ENCODE data around the gene FARP2.

The FARP2 gene

DNA sequence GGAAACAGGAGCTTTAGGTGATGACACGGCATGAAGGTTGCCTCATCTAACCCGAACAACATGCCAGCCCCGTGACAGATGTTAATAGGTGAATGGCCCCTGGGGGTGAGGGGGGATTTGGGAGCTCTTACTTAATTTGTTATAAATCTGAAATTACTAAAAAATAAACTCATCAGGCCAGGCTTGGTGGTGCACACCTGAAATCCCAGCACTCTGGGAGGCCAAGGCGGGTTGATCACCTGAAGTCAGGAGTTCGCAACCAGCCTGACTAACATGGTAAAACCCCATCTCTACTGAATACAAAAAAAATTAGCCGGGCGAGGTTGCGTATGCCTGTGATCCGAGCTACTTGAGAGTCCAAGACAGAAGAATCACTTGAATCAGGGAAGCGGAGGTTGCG, 146.2 kb downstream of the FARP2 start:
- no peaks in the 10 kb centered on the region for H3K9me3 ChIP-seq (ENCODE audit: insufficient read depth, low read depth, low read length)
- H3K4me1 ChIP-seq (ENCODE audit: insufficient read depth, low read length, poor library complexity, severe bottlenecking) = peaks cover 18% of the 10 kb centered on the region
- H3K9ac ChIP-seq (ENCODE audit: low read depth, low read length, poor library complexity, severe bottlenecking) = no peak overlapping the region
- no peak overlapping the region for H3K4me2 ChIP-seq (ENCODE audit: low read depth, low read length, poor library complexity, severe bottlenecking)
- no peaks in the 10 kb centered on the region for H3K27me3 ChIP-seq (ENCODE audit: insufficient read depth, low read length, poor library complexity, severe bottlenecking)
- TF ChIP-seq, protein P1, sequence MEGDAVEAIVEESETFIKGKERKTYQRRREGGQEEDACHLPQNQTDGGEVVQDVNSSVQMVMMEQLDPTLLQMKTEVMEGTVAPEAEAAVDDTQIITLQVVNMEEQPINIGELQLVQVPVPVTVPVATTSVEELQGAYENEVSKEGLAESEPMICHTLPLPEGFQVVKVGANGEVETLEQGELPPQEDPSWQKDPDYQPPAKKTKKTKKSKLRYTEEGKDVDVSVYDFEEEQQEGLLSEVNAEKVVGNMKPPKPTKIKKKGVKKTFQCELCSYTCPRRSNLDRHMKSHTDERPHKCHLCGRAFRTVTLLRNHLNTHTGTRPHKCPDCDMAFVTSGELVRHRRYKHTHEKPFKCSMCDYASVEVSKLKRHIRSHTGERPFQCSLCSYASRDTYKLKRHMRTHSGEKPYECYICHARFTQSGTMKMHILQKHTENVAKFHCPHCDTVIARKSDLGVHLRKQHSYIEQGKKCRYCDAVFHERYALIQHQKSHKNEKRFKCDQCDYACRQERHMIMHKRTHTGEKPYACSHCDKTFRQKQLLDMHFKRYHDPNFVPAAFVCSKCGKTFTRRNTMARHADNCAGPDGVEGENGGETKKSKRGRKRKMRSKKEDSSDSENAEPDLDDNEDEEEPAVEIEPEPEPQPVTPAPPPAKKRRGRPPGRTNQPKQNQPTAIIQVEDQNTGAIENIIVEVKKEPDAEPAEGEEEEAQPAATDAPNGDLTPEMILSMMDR (conservative IDR thresholded peaks at IDR 0.05; ENCODE audit: low read length) = no peak
- TF ChIP-seq EZH2phosphoT487 (IDR thresholded peaks at IDR 0.05; ENCODE audit: borderline replicate concordance) = no peak
- H3K9me2 ChIP-seq (replicated peaks; ENCODE audit: low read depth, low read length) = no peaks in the 10 kb centered on the region
- H2AFZ ChIP-seq (ENCODE audit: low read length) = no peak overlapping the region
- H3K79me2 ChIP-seq (ENCODE audit: insufficient read depth, low read length) = peaks cover 33% of the 10 kb centered on the region
- peaks cover 14% of the 10 kb centered on the region for H4K20me1 ChIP-seq (ENCODE audit: insufficient read depth, low read length, poor library complexity, severe bottlenecking)
- no peak overlapping the region for H3K4me3 ChIP-seq (ENCODE audit: low read length, poor library complexity, severe bottlenecking)
- no peaks in the 10 kb centered on the region for H3F3A ChIP-seq (ENCODE audit: low read depth)
- peaks cover 12% of the 10 kb centered on the region; the same call in 1 of the 2 replicates for H3K36me3 ChIP-seq (ENCODE audit: insufficient read depth, low read length)

DNA sequence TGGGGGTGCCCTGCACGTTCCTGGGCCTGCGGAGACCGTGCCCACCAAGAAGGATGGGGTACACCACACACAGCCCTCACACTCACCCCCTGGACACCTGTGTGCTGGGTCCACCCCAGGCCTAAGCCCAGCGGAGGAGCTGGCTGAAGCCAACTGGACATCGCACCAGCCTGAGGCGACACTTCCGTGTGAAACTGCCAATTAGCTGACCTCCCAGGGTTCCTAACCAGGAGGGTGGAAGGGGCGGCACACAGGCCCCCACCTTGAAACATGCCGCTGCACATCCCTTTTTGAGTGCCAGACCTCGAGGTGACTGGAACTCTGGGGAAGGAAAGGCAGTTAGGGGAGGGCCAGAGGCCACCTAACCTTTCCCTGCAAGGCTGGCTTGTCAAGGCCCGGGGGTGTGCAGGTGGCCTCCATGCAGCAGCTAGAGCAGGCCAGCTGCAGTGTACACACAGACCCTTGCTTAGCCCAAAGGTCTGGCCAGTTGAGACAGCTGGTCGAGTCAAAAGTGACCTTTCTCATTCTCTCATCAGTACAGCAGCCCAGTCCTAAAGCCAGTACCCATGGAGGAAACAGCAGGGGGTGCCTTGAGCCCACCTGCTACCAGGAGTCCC, 147.8 kb downstream of the FARP2 start:
- no peaks in the 10 kb centered on the region for H3K9me2 ChIP-seq (replicated peaks; ENCODE audit: low read depth, low read length)
- no peak overlapping the region for H3K4me3 ChIP-seq (ENCODE audit: low read length, poor library complexity, severe bottlenecking)
- peaks cover 19% of the 10 kb centered on the region for H4K20me1 ChIP-seq (ENCODE audit: insufficient read depth, low read length, poor library complexity, severe bottlenecking)
- H3K9me3 ChIP-seq (ENCODE audit: insufficient read depth, low read depth, low read length) = no peaks in the 10 kb centered on the region
- no peak overlapping the region for H3K4me2 ChIP-seq (ENCODE audit: low read depth, low read length, poor library complexity, severe bottlenecking)
- H2AFZ ChIP-seq (ENCODE audit: low read length) = no peak overlapping the region
- no peaks in the 10 kb centered on the region for H3K27me3 ChIP-seq (ENCODE audit: insufficient read depth, low read length, poor library complexity, severe bottlenecking)
- peaks cover 4% of the 10 kb centered on the region; the same call in 1 of the 2 replicates for H3K36me3 ChIP-seq (ENCODE audit: insufficient read depth, low read length)
- H3K79me2 ChIP-seq (ENCODE audit: insufficient read depth, low read length) = peaks cover 41% of the 10 kb centered on the region
- peaks cover 22% of the 10 kb centered on the region for H3K4me1 ChIP-seq (ENCODE audit: insufficient read depth, low read length, poor library complexity, severe bottlenecking)
- TF ChIP-seq EZH2phosphoT487 (IDR thresholded peaks at IDR 0.05; ENCODE audit: borderline replicate concordance) = no peak
- TF ChIP-seq, protein P1 (conservative IDR thresholded peaks at IDR 0.05; ENCODE audit: low read length) = no peak
- H3F3A ChIP-seq (ENCODE audit: low read depth) = no peaks in the 10 kb centered on the region
- no peak overlapping the region for H3K9ac ChIP-seq (ENCODE audit: low read depth, low read length, poor library complexity, severe bottlenecking)

DNA sequence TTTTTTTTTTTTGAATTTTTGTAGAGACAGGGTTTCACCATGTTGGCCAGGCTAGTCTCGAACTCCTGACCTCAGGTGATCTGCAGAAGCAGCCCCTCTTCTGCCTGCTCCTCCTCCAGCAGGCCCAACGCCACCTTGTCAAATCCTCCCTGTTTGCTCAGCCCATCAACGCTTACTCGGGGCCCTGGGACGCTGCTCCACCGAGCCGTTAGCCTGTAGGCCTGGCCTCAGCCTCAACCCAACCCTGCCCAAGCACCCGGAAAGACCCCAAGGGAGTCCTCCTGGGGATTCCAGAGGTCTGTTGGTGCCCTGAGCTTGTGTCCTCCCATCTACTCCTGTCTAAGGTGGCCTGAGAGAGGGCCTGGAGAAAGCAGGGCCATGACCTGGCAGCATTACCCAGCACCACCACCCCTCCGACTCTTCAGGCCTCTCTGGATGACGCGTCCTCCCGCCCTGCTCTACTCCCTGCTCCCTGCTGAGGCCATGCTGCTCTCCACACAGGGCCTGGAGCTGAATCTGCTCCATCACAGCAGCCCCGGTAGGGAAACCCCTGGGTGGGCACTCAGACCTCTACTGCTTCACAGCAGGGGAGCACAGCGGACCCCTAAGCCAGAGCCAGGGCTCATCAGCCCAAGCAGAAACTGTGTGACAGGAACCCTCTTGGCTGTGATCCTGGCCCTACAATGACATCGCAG, 149.1 kb downstream of the FARP2 start:
- Histone ChIP-seq H3K36me3 (ENCODE audit: insufficient read depth, low read length) (no peaks in the 10 kb centered on the region), H3F3A (ENCODE audit: low read depth) (no peaks in the 10 kb centered on the region), H3K27me3 (ENCODE audit: insufficient read depth, low read length, poor library complexity, severe bottlenecking) (no peaks in the 10 kb centered on the region), H3K4me1 (ENCODE audit: insufficient read depth, low read length, poor library complexity, severe bottlenecking) (peaks cover 28% of the 10 kb centered on the region), H3K9me2 (replicated peaks; ENCODE audit: low read depth, low read length) (no peaks in the 10 kb centered on the region), H3K9me3 (ENCODE audit: insufficient read depth, low read depth, low read length) (no peaks in the 10 kb centered on the region), H3K4me2 (ENCODE audit: low read depth, low read length, poor library complexity, severe bottlenecking) (peak overlapping the region; percentile 93), H3K4me3 (ENCODE audit: low read length, poor library complexity, severe bottlenecking) (peak overlapping the region; percentile 85), H3K79me2 (ENCODE audit: insufficient read depth, low read length) (peaks cover 41% of the 10 kb centered on the region), H3K9ac (ENCODE audit: low read depth, low read length, poor library complexity, severe bottlenecking) (peak overlapping the region; percentile 77), H4K20me1 (ENCODE audit: insufficient read depth, low read length, poor library complexity, severe bottlenecking) (peaks cover 19% of the 10 kb centered on the region), H2AFZ (ENCODE audit: low read length) (no peak overlapping the region)
- TF ChIP-seq, protein P1 (conservative IDR thresholded peaks at IDR 0.05; ENCODE audit: low read length) = no peak
- TF ChIP-seq EZH2phosphoT487 (IDR thresholded peaks at IDR 0.05; ENCODE audit: borderline replicate concordance) = no peak

Measured in Loucy (cell line).